WERI-Rb-1 (cell line): ENCODE measurements around the gene NAA60.

Experiments used
- DNase-seq: peaks from one replicate; pipeline ENCODE4 v3.0.0-alpha.2; 2020
- H3K27ac ChIP-seq: fragments of 250-450 bp; sonication (Bioruptor Pico); 2 replicates; pipeline ENCODE4 v1.5.1; 2020; ENCODE audit warnings: mild to moderate bottlenecking, moderate library complexity
- H3K27me3 ChIP-seq: fragments of 250-450 bp; sonication (Bioruptor Pico); 2 replicates; pipeline ENCODE4 v1.5.1; 2021; ENCODE audit warnings: mild to moderate bottlenecking, low read depth, moderate library complexity; ENCODE audit not compliant: insufficient read depth, severe bottlenecking
- H3K36me3 ChIP-seq: fragments of 250-450 bp; sonication (Bioruptor Pico); 2 replicates; pipeline ENCODE4 v1.5.1; 2020; ENCODE audit warnings: mild to moderate bottlenecking, moderate library complexity
- H3K4me3 ChIP-seq: 2 replicates; pipeline ENCODE4 v1.5.1; 2011; ENCODE audit warnings: low read depth, mild to moderate bottlenecking, control low read depth, low read length
- H3K9me3 ChIP-seq: fragments of 250-450 bp; sonication (Bioruptor Pico); 2 replicates; pipeline ENCODE4 v1.5.1; 2021; ENCODE audit warnings: mild to moderate bottlenecking, moderate library complexity; ENCODE audit not compliant: severe bottlenecking
- CTCF ChIP-seq: IDR thresholded peaks from 2 replicates; pipeline ENCODE4 v1.5.1; 2011; ENCODE audit warnings: low read depth, mild to moderate bottlenecking, control low read depth, inconsistent platforms, low read length

NAA60 gene

DNA sequence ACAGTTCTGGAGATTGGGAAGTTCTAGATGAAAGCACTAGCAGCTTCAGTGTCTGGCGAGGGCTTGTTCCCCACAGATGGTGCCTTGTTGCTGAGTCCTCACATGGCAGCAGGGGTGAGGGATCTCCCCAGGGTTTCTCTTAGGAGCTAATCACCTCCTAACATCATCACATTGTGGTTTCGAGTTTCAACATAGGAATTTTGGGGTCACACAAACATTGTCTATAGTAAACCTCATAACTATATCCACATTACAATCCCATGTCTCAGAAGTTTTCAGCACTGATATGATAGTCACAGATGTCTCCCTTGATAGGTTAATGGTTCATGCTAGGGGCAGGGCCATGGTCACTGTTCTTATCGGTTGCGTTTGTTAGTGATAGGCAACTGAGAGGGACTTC, 71.1 kb downstream of the NAA60 start:
- H3K9me3 ChIP-seq: no peaks in the 10 kb centered on the region
- peaks cover 70% of the 10 kb centered on the region for H3K36me3 ChIP-seq
- H3K27ac ChIP-seq: 0 out of 2 replicates have a peak overlapping the region, but pooled peaks have one; percentile 28
- no peak overlapping the region for H3K4me3 ChIP-seq
- no peak for DNase-seq
- H3K27me3 ChIP-seq: no peaks in the 10 kb centered on the region
- TF ChIP-seq CTCF: no peak

- Histone ChIP-seq H3K27ac (no peak overlapping the region), H3K4me3 (no peak overlapping the region), H3K36me3 (peaks cover 72% of the 10 kb centered on the region), H3K27me3 (no peaks in the 10 kb centered on the region), H3K9me3 (no peaks in the 10 kb centered on the region)
- no peak for TF ChIP-seq CTCF
- DNase-seq: no peak
Measured at GRCh38 chr16:3515897-3516296, 72.4 kb downstream of the NAA60 start.

GRCh38 chr16:3518292-3518985, 75.0 kb downstream of the NAA60 start:
- H3K36me3 ChIP-seq: peaks cover 57% of the 10 kb centered on the region
- TF ChIP-seq CTCF: no peak
- no peaks in the 10 kb centered on the region for H3K27me3 ChIP-seq
- H3K9me3 ChIP-seq: no peaks in the 10 kb centered on the region
- H3K4me3 ChIP-seq: no peak overlapping the region
- no peak for DNase-seq
- H3K27ac ChIP-seq: no peak overlapping the region

DNA sequence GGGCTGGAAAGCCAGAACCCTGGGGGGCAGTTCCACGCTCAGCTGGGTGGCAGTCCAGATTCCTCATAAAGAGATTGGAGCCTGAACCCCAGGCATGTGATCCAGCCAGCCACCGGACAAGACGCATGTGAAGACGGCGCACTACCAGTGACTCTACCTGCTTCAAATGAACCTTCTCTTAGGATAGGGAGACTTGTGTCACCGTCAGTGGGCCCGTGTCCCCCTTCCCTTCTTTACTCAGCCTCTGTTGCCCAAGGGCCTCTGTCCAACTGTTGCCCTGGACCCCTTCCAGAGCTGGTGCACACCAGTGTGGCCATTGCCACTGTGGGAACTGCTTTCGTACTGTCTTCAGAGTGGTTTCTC, 75.5 kb downstream of the NAA60 start:
- TF ChIP-seq CTCF: no peak
- Histone ChIP-seq H3K9me3 (no peaks in the 10 kb centered on the region), H3K36me3 (peaks cover 57% of the 10 kb centered on the region), H3K27ac (no peak overlapping the region), H3K27me3 (no peaks in the 10 kb centered on the region), H3K4me3 (no peak overlapping the region)
- DNase-seq: no peak

DNA sequence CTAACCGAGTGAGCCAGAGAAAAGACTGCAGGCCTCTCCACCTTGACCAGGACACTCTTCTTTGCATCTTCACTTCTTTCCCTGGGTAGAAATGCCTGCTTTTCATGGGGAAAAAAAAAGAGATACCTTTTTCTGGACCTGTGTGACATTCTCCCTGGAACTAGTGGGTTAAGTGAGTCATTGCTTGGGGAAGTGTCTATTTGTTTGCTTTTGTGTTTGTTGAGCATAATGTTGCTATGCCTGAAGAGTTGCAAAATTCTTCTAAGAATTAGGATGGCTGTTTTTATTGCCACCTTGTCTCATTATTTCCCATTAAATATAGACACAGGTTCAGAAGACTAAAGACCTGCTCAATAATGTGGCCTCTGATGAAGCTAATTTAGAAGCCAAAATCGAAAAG, 76.1 kb downstream of the NAA60 start:
- no peaks in the 10 kb centered on the region for H3K27me3 ChIP-seq
- TF ChIP-seq CTCF: no peak
- H3K36me3 ChIP-seq: peaks cover 52% of the 10 kb centered on the region
- no peak overlapping the region for H3K4me3 ChIP-seq
- no peaks in the 10 kb centered on the region for H3K9me3 ChIP-seq
- no peak overlapping the region for H3K27ac ChIP-seq
- no peak for DNase-seq

DNA sequence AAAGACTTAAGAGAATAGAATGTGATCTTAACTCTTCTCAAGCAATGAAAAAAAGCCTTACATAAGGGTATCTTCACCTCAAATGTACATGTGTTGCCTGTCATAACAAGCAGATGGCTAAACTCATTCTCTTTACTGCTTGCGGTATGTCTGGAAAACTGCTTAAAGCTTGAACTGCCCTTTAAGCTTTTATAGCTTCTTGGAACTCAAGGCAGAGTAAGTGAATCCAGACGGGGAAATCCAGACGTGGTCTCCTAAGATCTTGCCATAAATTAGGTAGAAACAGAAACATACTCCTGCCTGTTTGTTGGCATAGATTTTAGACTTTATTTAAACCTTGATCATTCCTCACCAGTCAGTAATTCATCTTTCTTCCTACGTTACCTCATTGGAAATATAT, 76.9 kb downstream of the NAA60 start:
- H3K36me3 ChIP-seq: peaks cover 54% of the 10 kb centered on the region
- TF ChIP-seq CTCF: no peak
- no peaks in the 10 kb centered on the region for H3K9me3 ChIP-seq
- no peak overlapping the region for H3K4me3 ChIP-seq
- no peak for DNase-seq
- H3K27ac ChIP-seq: no peak overlapping the region
- no peaks in the 10 kb centered on the region for H3K27me3 ChIP-seq
